Astrocyte (in vitro differentiated cells and primary cell): ENCODE data around the gene FAM180B.

Source experiments
- EZH2 ChIP-seq: IDR thresholded peaks from 2 replicates; pipeline ENCODE4 v1.6.1; 2012; ENCODE audit warnings: mild to moderate bottlenecking, low read length, inconsistent platforms; ENCODE audit not compliant: insufficient read depth
- TF ChIP-seq, protein P1 (sequence below): IDR thresholded peaks from 2 replicates; pipeline ENCODE4 v1.5.1; 2011; ENCODE audit warnings: low read depth, mild to moderate bottlenecking, inconsistent platforms, low read length, moderate library complexity; ENCODE audit not compliant: insufficient read depth

DNA sequence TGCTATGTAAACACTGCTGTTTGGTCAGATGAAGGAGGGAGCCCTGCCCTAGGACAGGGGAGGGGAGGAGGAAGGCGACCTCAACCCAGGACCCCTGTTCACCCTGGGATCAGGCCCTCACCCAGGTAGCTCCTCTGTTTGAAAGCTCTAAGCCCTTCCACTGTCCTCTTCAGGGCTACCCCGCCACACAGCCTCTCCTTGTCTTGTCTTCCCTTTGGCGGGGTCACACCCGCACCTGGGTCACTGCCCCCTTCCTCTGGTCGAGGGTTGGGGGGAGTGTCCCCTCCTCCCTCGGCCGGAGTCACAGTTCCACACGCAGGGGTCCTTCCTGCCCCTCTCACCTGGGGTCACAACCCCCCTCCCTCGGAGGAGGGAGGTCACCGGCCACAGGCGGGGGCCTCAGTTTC, 21.5 kb upstream of the FAM180B start:
- TF ChIP-seq, protein P1, sequence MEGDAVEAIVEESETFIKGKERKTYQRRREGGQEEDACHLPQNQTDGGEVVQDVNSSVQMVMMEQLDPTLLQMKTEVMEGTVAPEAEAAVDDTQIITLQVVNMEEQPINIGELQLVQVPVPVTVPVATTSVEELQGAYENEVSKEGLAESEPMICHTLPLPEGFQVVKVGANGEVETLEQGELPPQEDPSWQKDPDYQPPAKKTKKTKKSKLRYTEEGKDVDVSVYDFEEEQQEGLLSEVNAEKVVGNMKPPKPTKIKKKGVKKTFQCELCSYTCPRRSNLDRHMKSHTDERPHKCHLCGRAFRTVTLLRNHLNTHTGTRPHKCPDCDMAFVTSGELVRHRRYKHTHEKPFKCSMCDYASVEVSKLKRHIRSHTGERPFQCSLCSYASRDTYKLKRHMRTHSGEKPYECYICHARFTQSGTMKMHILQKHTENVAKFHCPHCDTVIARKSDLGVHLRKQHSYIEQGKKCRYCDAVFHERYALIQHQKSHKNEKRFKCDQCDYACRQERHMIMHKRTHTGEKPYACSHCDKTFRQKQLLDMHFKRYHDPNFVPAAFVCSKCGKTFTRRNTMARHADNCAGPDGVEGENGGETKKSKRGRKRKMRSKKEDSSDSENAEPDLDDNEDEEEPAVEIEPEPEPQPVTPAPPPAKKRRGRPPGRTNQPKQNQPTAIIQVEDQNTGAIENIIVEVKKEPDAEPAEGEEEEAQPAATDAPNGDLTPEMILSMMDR, result no peak
- TF ChIP-seq EZH2, result no peak
